Left kidney (tissue), 2 donors: ENCODE results near the gene PARD3. TPM values are rescaled to one million over a fixed set of nuclear protein-coding genes. Genes with fewer than 3 reads are reported as not detected.
A peak's percentile ranks its signal among the peaks of the same experiment; 100 is the strongest.
"Not testable (repeated sequence)": the region's sequence is repeated elsewhere in the genome, so short reads cannot be mapped to it uniquely, and the experiment has no call there.

ENCODE experiments used
- DNase-seq: peaks from one replicate; pipeline ENCODE4 v3.0.0-alpha.2; 2013
- polyA plus RNA-seq: library from polyadenylated mRNA; unstranded; fragments of 120-200 nt; gene quantifications from one replicate; pipeline ENCODE4 v1.2.1, GENCODE V29; 2013; ENCODE audit not compliant: insufficient read length

Gene PARD3
- polyA plus RNA-seq, 1 donor = 81.9 TPM

DNA sequence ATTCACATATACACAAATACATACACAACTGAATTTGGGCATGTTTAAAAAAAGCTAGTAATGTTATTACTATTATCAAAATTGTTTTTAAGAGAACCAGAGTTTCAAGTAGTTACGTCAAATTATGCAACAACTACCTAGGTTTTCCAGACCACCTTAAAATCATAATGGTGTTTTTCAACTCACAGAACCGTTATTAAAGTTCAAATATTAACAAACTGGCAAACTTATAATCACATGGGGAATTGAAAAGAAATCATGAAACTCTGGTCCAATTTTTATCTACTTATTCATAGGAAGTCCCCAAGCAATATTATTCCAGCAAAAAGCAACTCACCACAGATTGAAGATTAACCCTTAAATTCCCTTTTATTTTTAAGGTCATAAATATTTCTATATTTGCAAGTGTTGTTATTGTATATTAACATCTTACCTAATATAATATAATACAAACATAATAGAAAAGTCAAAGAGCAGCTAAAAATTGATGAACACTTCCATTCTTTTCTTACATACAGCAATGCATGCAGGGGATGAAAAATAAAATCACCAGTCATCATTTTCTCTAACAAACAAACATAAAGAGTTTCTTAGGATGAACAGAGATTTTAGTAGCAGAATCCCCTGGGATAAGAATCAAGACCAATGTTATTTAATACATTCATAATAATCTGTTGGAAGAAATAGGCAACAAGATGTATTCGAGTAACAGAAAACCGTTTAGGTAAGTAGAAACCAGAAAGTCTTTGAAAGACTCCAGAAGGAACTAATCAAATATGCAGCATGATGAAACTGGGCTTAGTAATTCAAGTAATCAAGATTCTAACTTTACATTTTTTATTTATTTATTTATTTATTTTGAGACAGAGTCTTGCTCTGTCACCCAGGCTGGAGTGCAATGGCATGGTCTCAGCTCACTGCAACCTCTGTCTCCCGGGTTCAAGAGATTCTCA, 391.1 kb downstream of the PARD3 start:
- DNase-seq = no peak

DNA sequence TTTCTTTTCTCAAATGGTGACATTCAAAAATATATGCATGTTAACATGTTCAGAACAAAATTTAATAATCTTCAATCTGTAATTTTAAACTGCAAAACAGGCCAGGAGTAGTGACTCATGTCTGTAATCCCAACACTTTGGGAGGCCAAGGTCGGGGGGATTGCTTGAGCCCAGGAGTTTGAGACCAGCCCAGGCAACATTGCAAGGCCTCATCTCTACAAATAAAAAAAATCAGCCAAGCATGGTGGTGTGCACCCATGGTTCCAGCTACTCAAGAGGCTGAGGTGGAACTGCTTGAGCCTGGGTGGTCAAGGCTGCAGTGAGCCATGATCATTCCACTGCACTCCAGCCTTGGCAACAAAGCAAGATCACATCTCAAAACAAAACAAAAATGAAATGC, 394.3 kb downstream of the PARD3 start:
- DNase-seq = no peak

DNA sequence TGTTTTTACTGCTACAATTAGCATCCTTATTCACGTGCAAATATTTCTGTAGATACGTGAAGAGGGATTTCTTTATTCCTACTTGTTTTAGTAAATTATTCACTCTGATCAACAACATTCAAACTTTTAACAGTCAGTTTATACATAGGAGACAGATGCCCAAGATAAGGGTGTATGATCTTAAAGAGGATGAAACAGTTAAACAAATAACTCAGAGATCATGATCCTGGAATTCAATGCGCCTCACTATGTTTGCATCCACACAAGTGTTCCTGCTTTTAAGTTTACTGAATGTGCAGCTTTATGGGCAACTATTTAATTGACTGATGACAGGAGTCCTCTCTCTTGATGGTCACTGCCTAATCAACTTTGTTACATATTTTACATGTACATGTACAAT, 394.8 kb downstream of the PARD3 start:
- DNase-seq = no peak

DNA sequence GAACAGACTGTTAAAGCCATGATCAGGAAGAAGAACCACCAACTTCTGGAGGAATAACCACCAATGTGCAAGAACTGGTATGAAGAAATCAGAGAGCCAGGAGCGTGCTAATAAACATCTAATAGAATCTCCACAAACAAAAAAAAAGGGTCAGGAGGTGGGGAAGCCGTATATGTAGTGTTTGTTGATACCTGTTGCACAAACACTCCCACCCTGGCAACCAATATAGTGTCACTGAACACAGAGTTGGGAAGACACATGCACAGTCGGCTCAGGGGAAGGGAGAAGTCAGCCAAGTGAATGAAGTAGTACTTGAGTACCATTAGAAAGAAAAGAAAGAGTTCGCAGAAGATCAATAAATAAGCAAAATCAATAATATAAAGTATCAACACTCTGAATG, 400.1 kb downstream of the PARD3 start:
- DNase-seq = no peak

DNA sequence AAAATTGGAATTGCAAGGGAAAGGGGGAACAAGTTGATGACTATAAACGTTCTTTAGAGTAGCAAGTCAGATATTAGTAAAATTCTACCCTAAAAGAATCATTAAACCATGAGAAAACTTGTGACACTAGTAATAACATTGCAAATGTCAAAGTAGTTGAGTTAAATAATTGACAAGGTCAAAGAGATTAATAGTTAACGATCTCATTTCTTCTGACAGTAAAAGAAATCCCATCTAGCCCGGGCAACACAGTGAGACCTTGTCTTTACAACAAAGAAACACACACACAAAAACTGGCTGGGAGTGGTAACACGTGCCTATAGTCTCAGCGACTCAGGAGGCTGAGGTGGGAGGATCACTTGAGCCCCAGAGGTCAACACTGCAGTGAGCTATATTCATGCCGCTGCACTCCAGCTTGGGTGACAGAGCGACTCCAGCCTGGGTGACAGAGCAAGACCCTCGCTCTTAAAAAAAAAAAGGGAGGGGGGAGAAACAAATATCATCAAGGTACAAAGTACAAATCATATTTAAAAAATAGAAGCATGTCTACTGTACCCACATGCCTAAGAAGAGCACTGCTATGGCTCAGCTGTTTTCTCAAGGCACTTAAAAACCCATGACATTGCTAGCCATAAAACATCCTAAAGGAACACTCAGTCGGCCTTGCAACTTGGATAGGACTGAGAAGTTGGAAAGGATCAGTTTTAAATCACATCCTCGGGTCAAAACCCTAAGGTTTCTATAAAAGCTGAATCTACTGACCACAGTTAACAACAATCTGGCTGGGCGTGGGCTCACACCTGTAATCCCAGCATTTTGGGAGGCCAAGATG, 401.1 kb downstream of the PARD3 start:
- peak; percentile 21 for DNase-seq

DNA sequence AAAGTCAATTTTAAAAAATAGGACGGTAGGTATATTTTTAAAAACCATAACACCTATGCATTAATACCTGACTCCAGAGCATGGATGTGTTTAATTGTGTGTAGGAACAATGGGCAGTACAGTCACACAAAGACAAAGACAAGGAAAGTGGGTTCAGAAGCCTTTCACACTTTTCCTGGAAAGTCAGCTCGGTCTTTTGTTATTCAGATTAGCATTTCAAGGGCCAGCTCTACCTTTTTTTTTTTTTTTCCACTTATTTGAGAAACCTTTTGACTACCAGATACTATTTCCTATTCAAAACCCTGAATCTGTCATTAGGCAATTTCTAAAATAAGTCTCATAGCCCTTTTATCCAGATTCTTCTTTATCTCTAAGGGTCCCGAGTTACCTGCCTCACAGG, 401.9 kb downstream of the PARD3 start:
- no peak for DNase-seq

DNA sequence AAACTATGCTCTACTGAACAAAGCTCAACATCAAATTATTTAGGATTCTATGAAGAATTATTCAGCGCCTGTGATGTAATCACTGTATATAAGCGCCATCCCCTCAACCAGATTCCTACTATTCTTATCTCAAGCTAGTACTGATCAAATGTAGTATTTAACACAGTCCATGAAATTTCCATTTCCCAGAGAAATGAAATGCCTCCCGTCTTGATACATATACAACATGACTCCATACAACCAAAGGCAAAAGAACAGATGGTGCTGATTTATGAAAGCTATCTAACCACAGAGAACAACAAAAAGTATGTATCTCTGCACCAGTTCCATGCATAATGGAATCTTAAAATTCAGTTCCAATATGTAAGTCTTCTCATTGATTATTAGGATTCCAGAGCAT, 406.1 kb downstream of the PARD3 start:
- no peak for DNase-seq

DNA sequence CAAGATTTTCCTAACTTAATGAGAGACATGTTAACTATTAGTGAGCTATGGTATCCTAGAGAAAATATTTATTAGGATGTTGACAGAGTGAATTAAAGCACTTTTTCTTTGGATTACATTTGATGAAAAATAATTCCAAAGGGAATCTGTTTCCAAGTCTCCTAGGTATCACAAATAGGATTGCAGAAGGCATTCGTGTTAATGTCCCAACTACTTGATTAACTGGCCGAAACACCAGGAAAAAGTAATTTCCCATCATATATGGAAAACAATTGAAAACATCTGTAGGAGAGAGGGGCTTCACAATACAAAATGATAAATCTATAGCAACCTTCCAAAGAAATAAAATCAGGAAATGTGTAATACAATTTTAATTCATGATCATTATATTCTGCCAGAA, 406.7 kb downstream of the PARD3 start:
- DNase-seq = no peak

DNA sequence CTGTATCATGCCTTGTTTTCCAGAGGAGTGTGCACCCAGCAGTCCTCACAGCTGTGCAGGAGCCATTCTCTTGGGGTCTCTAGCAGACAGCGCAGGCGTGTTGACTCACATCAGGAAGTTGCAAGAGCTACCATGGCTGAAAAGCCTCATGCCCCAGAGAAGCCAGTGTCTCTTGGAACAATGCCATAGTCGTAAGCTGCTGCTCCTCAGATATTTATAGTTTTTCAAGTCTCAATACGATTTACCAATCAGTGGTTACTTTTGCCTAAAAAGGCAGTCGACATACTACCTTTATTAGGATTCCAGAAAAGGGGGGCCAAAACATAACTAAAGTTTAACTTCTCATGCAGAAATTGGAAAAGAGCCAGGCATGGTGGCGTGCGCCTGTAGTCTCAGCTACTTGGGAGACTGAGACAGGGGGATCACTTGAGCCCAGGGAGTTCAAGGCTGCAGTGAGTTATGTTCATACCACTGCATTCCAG, 407.7 kb downstream of the PARD3 start:
- DNase-seq = no peak

DNA sequence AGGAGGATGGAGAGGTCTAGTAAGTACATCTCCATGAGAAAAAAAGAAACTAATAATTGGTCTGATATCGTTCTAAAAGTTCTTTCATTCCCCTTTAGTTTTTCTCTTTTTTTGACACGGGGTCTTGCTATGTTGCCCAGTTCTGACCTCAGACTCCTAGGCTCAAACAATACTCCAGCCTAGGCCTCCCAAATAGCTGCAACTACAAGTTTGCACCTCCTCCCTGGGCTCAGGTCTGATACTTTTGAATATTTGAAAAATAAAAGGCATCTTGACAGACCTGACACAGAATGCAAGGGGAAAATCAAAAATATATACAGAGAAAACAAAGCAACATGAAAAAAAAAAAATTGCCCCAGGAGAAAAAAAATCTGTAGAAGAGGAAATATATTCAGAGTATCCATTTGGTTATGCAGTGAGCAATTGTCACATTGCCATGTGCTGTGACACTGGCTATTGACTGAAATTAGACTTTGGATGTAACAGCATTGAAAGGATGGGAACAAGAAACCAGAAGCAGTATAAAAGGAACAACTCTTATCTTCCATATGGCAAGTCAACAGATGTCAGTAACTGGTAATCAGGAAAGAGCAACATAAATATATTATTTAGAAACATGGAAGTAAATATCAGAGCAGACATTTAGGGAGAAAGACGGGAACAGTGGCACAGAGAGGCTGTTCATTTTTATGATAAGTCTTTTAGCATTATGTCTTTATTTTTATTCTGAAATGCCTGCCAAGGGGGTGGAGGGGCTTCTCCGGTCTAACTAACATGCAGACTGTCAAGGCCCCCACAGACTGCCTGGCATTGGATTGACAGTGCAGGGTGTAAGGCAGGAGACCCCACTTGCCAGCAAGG, 408.4 kb downstream of the PARD3 start:
- no peak for DNase-seq

DNA sequence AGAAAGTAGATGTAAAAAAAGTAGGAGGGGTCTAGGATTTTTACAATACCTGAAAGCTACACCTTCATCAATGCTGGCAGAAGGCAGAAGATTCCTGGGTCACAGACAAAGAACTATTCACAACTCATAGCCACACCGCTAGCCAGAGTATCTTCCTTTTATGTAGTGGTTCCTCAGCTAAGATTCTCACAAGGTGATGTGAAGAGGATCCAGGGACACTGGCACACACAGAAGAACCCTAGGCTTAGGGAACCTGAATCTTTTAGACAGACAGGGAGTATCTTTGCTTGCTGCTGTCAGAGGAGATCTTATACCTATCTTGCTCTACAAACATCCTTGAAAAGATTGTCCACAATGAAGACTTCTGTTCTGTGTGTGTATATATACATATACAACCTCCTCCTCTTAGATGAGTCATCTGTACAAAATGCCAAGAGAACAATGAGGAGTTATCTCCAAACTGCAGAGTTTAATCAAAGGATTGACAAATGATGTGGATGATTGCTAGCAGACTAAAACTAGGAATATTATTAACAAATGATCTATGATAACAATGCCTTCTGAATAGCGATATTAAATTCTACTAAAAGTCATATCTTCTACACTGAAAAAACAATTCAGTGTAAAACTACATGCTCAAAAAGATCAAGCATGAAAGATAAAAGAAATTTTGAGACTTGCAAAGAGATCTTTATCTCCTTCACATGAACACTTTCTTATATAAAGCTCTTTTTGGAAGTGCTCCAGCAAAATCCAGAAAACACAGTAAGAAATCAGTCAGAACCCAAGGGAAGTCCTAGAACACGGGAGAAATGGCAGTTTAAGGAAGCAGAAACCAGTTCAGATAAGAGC, 409.3 kb downstream of the PARD3 start:
- no peak for DNase-seq

DNA sequence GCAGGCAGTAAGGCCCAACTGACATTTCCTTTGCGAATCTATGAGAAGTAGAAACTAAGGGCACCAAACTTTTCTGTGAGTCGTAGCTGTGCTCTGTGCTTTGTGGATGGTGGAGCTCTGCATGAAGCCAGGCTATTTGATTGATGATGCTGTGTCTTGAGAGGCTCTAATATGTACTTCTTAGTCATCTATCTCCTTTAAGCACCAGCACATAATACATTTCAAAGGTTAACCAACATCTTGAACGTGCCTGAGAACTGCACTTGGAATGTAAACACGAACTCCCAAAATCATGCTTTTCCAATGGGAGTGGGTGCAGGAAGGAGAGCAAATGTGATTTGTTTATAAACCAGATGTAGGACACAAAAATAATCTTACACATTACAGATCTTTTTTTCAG, 411.6 kb downstream of the PARD3 start:
- DNase-seq = no peak

DNA sequence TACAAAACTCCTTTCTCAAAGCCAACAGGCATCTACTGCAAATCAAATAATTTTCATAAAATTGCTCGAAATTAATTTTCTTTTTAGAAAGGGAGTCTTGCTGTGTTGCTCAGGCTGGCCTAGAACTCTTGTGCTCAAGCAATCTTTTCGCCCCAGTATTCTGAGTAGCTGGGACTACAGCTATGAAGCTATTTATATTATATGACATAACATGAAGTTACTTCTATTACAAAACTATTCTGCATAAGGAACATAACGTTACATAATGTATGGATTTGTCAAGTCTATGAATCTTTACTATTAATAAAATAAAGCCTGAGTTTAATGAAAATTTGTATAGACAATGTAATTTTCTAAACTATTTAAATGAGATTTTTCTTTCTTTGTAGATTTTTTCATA, 415.0 kb downstream of the PARD3 start:
- no peak for DNase-seq

DNA sequence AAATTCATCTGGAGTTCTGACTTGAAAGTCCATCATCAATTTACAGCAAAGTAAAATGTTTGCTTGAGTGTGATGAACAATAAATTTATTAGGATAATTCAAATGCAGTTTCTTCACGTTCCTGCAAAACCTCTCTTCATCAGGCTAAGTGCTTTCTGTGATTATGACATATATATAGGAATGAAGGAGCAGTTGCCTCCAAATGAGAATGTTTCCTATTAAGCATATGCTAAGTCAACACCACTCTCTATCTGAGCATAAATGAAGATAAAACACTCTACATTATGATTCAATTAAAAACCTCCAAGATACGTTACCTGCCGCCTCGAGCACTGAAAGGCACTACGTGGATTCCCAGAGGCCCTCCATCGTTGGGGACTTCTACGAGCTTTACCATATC, 416.1 kb downstream of the PARD3 start:
- DNase-seq = no peak

DNA sequence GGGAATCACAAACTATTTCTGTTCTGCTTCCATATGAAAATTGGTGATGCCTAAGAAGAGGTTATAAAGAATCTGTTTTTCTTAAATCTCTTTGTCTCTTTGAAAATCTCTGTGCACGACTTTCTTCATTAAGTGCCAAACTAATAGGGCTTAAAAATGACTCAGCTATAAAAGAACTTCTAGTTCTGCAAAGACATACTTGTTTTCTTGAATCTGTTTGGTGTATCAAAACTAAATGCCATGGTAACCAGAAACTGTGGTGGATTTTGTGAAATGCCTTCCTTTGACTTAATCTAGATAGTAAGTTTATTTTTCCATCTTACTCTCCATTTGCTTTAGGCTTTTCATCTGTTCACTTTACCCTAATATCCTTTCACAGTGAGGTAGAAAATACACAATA, 417.8 kb downstream of the PARD3 start:
- no peak for DNase-seq

DNA sequence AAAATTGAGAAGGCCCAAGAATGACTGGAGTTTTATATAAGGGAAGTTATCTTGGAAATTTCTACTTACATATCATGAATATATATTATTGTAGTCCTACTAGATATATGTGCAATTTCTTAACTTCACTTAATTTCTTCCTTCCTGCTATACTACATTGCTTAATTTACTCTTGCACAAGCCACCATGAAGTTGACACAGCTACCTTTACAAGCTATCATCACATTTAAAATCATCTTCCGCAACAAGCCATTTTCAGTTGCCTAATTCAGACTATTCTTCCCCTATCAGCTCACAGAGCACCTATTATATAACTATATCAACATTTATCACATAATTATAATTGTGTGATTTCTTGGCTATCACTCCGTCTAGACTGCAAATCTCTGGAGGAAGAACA, 418.4 kb downstream of the PARD3 start:
- no peak for DNase-seq

DNA sequence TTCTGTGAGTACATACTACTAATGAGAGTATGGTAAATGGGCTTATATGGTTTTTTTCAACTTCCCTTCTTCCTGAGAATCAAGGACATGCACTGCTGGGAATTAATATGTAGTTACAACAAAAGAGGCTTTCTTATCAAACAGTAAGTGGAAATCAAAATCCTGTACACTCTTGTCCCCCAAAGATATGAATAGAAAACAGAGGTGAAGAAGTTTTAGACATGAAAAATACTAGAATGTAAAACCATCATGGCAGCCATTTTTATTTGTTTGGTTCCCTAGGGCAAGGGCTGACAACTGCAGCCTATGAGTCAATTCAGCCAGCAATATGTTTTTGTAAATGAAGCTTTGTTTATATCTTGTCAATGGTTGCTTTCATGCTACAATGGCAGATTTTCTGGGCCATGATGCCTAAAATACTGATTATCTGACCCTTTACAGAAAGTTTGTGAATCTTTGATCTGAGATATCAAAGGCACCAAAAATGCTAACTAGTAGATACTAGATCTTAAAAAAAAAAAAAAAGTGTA, 422.4 kb downstream of the PARD3 start:
- no peak for DNase-seq

DNA sequence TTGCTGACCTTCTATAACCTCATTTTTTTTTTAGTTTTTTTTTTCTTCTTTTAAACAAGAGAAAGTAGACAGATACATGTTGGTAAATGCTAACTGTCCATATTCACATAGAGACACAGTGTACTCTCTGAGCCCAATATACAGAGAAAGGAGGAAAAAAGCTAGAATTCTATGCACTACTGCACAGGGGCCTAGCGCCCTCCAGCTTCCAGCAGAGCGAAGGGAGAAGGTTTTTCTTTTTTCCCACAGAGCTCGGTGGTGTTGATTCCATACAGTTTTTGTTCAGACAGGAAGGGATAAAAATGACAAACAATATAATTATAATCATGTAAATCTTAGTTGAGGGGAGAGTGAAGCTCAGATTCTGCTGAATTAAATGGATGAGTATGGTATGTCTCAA, 423.9 kb downstream of the PARD3 start:
- DNase-seq = not testable (repeated sequence)

DNA sequence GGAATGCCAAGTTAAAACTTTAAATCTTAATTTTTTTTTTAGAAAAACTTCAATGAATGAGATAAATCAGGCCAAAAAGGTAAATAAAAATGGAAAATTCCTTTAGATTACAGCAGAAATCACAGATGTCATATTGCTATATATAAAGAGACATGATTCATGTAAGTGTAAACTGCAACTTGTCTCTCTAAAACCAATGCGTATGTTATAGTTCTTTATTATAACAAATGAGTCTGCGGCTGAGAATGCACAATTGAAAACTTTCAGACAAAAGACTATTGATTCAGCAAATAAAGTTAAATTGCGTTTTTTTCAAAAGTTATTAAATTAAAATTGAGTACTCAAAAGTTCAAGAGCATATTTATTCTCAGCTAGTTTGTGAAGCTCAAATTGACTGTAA, 425.3 kb downstream of the PARD3 start:
- DNase-seq = no peak

DNA sequence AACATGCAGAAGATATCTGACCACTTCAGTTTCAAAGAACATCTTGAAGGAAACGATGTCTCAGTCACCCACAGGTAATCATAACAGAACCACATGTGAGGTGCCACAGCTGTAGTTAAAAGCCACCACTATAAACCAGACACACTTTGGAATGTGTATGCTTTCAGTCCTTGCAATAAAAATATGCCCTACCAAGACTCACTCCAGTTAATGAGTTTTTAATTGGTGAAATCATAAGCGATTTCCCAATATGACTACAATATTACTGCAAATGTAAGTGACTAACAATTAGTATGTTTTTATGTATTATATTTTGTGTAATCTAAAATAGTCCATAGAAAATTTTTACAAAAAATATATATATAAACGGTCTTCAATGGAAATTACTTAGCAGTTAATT, 428.2 kb downstream of the PARD3 start:
- DNase-seq = no peak

DNA sequence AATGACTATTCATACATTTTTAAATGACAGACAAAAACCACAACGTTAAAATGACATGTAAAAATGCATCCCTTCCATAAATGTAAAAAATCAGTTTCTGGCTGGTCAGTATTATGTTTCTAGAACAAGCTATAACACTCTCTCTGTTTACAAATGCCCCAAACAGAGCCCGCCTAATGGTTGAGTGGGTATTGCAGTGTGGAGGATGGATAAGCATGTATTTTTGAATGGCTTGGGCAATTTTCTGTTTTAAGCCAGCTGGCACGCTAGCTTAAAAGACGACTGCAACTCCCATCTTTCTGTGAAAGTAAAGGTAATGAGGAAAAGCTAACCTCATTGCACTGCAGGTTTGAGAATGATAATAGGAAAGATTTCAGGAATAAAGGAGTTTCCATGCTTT, 430.7 kb downstream of the PARD3 start:
- no peak for DNase-seq
